ENCODE data around the gene CLDN16.

- TF ChIP-seq CTCF (IDR thresholded peaks at IDR 0.05) (no peak), POLR2A (IDR thresholded peaks at IDR 0.05) (no peak)
Observed at GRCh38 chr3:190371152-190371551, 16.8 kb upstream of the CLDN16 start.
